ENCODE results near the gene KIAA0232. TPM values are rescaled to one million over a fixed set of nuclear protein-coding genes. Genes with fewer than 3 reads are reported as not detected.

Gene KIAA0232
- total and polyA plus RNA-seq, 7 donors: 8.7 to 79.8 (median 53.3) TPM

- no peak for TF ChIP-seq CTCF (IDR thresholded peaks at IDR 0.05)
- Histone ChIP-seq H3K27me3 (ENCODE audit: insufficient read depth in 3 of 3, low read length in 2 of 3) (no peaks in the 10 kb centered on the region), H3K9me3 (peaks cover 19% of the 10 kb centered on the region), H3K36me3 (ENCODE audit: insufficient read depth in 1 of 2, low read depth in 1 of 2) (no peaks in the 10 kb centered on the region), H3K4me1 (peaks cover 35% of the 10 kb centered on the region), H3K27ac (peak overlapping the region; percentile 23), H3K4me3 (no peak overlapping the region)
- intact Hi-C loops (cut with DNase I): no loop called here
- ATAC-seq (no peak), DNase-seq (no peak)
- WGBS, 3 donors: 73 to 85% (median 75%) methylated on average over 9 of the region's 9 CpGs
Observed at GRCh38 chr4:6815029-6815836, 32.7 kb downstream of the KIAA0232 start.

- intact Hi-C loops (cut with DNase I): no loop called here
- no peak overlapping the region for H3K27ac ChIP-seq
- WGBS, 3 donors: 97 to 100% (median 100%) methylated on average over 1 of the region's 1 CpG
- no peak for ATAC-seq
- TF ChIP-seq CTCF (IDR thresholded peaks at IDR 0.05): no peak
- peaks cover 1 to 3% of the 10 kb centered on the region in 2 donors for H3K36me3 ChIP-seq (ENCODE audit: insufficient read depth in 1 of 2, low read depth in 1 of 2)
- peaks cover 31% of the 10 kb centered on the region for H3K9me3 ChIP-seq
- peaks cover 15% of the 10 kb centered on the region for H3K4me1 ChIP-seq
- no peak for DNase-seq
- no peak overlapping the region for H3K4me3 ChIP-seq
- no peaks in the 10 kb centered on the region for H3K27me3 ChIP-seq (ENCODE audit: insufficient read depth in 3 of 3, low read length in 2 of 3)
Observed at GRCh38 chr4:6819295-6819694, 36.8 kb downstream of the KIAA0232 start.

DNA sequence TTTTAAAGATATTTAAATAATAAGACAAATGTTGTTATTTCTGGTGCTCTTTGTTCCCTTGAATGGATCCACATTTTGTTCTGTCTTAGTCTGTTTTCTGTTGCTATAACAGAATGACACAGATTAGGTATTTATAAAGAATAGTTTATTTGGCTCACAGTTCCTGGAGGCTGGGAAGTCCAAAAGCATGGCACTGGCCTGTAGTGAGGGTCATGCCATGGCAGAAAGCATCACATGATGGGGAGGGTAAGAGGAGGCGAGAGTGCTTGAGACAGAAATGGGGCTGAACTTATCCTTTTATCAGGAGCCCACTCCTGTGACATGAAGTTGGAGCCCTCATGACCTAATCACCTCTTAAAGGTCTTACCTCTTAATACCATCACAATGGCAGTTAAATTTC, 38.2 kb downstream of the KIAA0232 start:
- Histone ChIP-seq H3K4me1 (peaks cover 11% of the 10 kb centered on the region), H3K27ac (no peak overlapping the region), H3K9me3 (peaks cover 31% of the 10 kb centered on the region), H3K36me3 (ENCODE audit: insufficient read depth in 1 of 2, low read depth in 1 of 2) (peaks cover 2 to 17% of the 10 kb centered on the region in 2 donors), H3K4me3 (no peak overlapping the region), H3K27me3 (ENCODE audit: insufficient read depth in 3 of 3, low read length in 2 of 3) (no peaks in the 10 kb centered on the region)
- DNase-seq (no peak), ATAC-seq (no peak)
- intact Hi-C loops (cut with DNase I): no loop called here
- no peak for TF ChIP-seq CTCF (IDR thresholded peaks at IDR 0.05)
- WGBS, 3 donors: 95 to 100% (median 100%) methylated on average over 1 of the region's 1 CpG

DNA sequence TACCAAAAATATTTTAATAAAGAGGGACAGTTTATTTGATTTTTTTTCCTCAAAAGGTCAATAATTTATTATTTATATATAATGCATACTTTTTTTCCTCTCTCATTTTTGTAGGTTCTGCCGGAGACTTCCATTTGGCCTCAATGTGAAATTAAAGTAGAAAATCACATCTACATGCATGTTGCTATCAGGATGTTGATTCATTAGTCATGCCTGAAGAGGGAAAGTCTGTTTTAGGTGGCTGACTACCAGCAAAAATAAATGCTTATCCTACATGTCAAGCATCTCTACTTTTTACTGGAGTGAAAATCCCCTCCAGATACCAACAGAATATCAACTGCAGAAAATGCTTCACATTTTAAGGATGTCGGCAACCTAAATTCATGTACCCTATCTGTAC, 41.5 kb downstream of the KIAA0232 start:
- ATAC-seq (no peak), DNase-seq (no peak)
- intact Hi-C loops (cut with DNase I): no loop called here
- peaks cover 23% of the 10 kb centered on the region for H3K9me3 ChIP-seq
- H3K4me3 ChIP-seq: no peak overlapping the region
- 53 to 86% (median 77%) methylated on average over 2 of the region's 2 CpGs for WGBS, 3 donors
- no peaks in the 10 kb centered on the region for H3K27me3 ChIP-seq (ENCODE audit: insufficient read depth in 3 of 3, low read length in 2 of 3)
- H3K36me3 ChIP-seq (ENCODE audit: insufficient read depth in 1 of 2, low read depth in 1 of 2): peaks cover 2 to 49% of the 10 kb centered on the region in 2 donors
- peaks cover 15% of the 10 kb centered on the region for H3K4me1 ChIP-seq
- H3K27ac ChIP-seq: peak overlapping the region; percentile 54
- TF ChIP-seq CTCF (IDR thresholded peaks at IDR 0.05): no peak

Measured in psoas muscle (tissue), 8 donors.